RPMI7951 (cell line): ENCODE measurements around the gene PRG3. TPM values are rescaled to one million over a fixed set of nuclear protein-coding genes. Genes with fewer than 3 reads are reported as not detected.
A peak's percentile ranks its signal among the peaks of the same experiment; 100 is the strongest.
"Not testable (repeated sequence)": the region's sequence is repeated elsewhere in the genome, so short reads cannot be mapped to it uniquely, and the experiment has no call there.

Experiments
- DNase-seq: peaks from one replicate; pipeline ENCODE4 v3.0.0-alpha.2; 2012; ENCODE audit warnings: low read depth
- total RNA-seq: library from RNA; depleted of rRNA; stranded (reverse); fragments of >200 nt; shearing (Covaris generic); gene quantifications from 2 replicates; pipeline ENCODE4 v1.2.3, GENCODE V29; 2014

Gene PRG3
- total RNA-seq, 1 experiment from 2014 or later: not detected

GRCh38 chr11:57408771-57409170 is 27.8 kb upstream of the PRG3 start:
- no peak for DNase-seq

- DNase-seq: no peak
These were observed 27.1 kb upstream of the PRG3 start for GRCh38 chr11:57407941-57408475.

GRCh38 chr11:57407010-57407920 is 26.3 kb upstream of the PRG3 start:
- DNase-seq: no peak

GRCh38 chr11:57406337-57406904 is 25.5 kb upstream of the PRG3 start:
- DNase-seq: peak; percentile 65

- no peak for DNase-seq
These were observed 24.4 kb upstream of the PRG3 start for GRCh38 chr11:57405271-57405860.

- no peak for DNase-seq
These were observed 22.8 kb upstream of the PRG3 start for GRCh38 chr11:57403802-57404147.

- not testable (repeated sequence) for DNase-seq
These were observed 22.3 kb upstream of the PRG3 start for GRCh38 chr11:57403003-57403801.

GRCh38 chr11:57402188-57403002 is 21.4 kb upstream of the PRG3 start:
- DNase-seq: peak; percentile 63

- DNase-seq: no peak
These were observed 19.1 kb upstream of the PRG3 start for GRCh38 chr11:57399972-57400578.

- no peak for DNase-seq
These were observed 18.3 kb upstream of the PRG3 start for GRCh38 chr11:57399221-57399620.

GRCh38 chr11:57397394-57397990 is 16.5 kb upstream of the PRG3 start:
- DNase-seq: no peak

DNA sequence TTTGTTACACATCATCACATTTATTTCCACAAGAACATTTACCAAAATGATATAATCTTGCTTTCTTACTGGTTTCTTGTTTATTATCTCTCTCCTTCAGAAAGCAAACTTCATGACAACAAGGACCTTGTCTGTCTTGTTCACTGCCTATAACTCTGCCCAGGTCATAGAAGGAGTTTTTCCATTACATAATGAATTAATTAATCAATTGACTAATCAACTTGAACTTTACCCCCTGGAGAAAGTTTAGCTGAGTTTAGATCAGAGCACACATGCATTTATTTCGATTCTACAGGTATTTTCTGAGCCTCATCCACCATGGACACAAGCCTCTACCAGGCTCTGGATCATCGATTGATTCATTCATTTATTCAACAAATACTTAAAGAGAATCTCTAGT is 15.8 kb upstream of the PRG3 start:
- DNase-seq: no peak

DNA sequence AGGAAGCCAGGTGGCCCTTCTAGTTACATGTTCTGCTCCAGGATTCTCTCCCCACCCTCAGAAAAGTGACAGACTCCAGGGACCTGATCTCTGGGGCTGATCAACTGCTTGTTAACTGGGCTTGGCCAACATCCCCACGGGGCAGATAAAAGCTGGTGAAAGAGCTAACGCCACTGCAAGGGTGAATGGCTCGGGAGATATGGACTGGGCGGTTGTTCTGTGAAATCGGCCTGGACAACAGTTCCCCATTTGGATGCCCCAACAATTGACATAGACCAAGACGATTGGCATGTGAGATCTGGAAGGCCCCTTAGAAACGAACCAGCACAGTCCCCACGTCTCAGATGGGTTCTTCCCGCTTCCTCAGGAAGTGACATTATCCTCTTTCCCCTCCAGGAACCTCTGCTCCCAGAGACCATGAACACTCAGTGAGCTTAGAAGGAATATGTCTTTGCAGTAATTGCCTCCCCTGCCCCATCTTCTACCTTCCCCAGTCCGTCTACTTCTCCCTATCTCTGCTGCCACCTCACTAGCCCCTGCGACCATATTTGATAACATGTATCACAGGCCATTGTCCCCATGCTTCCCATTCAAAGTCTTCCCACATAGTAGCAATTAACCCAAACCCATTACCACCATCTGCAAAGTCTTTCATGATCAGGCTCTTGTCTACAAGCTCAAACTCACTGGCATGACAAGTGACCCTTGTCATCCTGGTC is 15.1 kb upstream of the PRG3 start:
- DNase-seq: no peak

DNA sequence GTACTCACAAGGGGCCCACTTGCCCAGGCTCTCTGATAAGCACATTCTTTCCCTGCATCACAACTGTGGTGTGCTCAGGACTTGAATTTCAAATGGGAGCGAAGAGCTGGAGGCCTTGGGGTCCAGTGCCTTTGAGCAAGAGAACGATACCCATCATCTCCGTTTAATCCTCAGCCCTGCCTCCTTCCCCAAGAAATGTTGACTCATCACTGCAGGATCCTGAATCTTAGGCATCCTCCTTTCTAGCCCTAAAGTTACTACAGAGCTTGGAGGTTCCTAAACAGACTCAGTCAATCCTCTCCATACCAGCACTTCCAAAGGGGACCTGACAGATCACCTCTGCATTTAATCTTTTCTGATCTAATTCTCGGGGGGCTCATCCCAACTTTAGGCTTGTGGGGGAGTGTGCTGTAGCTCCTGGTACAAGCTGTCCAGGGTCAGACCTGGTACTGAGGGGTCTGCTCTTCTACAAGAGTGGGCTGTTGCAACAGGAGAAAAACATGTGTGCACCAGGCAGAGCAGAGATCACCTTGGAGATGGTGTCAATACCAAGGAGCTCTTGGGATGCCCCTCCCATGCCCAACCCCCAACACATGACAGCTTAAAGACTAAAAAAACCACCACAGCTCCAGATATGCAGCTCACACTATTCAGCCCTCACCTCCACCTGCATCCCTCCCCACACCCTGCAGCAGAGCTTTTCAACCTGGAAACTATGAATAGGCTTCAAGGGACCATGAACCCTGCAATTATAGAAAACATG is 13.4 kb upstream of the PRG3 start:
- no peak for DNase-seq

GRCh38 chr11:57392763-57393105 is 11.8 kb upstream of the PRG3 start:
- no peak for DNase-seq

DNA sequence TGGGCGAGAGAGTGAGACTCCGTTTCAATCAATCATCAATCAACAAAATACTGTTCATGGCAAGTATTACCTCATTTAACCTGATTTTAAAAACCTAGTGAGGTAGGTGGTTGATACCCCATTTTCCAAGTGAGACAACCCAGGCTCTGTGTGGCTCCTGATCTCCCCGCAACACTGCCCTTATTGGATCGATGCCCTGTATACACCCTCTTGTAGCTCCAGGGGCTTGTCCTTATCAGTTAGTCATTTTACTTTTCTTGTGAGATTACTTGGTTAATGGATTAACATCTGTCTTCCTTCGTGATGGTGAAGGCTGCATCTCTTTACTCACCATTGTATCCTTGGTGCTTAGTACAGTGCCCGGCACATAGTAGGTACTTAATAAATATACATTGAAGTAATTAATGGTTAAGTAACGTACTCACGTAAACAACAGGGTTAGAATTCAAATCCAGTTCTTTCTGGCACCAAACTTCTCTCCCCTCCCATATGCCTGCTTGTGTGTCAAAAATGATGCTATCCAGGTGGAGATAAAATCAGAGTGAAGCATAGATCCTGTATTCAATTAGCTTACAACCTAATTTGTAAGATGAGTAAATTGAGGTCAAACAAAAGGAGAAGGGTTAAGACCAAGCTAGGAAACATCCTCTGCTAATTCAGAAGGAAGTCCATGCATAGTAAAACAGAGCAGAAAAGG is 11.3 kb upstream of the PRG3 start:
- DNase-seq: no peak

DNA sequence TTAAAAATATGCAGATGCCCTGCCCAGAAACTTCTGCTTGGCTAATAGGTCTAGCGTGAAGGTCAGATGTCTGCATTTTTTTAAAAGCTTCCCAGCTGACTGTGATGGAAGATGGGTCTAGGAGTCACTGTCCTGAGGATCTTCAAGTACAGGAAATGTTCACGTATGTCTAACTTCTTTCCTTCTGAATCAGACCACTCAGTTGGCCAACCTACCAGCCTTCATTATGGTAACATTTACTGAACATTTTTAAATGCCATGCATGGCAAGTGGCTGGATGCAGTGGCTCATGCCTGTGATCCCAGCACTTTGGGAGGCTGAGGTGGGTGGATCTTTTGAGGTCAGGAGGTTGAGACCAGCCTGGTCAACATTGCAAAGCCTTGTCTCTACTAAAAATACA is 10.6 kb upstream of the PRG3 start:
- no peak for DNase-seq

- DNase-seq: no peak
These were observed 10.2 kb upstream of the PRG3 start for GRCh38 chr11:57391111-57391510.
